ENCODE results near the gene ZNF579.
"Not testable (repeated sequence)": the region's sequence is repeated elsewhere in the genome, so short reads cannot be mapped to it uniquely, and the experiment has no call there.

ZNF579 gene

DNA sequence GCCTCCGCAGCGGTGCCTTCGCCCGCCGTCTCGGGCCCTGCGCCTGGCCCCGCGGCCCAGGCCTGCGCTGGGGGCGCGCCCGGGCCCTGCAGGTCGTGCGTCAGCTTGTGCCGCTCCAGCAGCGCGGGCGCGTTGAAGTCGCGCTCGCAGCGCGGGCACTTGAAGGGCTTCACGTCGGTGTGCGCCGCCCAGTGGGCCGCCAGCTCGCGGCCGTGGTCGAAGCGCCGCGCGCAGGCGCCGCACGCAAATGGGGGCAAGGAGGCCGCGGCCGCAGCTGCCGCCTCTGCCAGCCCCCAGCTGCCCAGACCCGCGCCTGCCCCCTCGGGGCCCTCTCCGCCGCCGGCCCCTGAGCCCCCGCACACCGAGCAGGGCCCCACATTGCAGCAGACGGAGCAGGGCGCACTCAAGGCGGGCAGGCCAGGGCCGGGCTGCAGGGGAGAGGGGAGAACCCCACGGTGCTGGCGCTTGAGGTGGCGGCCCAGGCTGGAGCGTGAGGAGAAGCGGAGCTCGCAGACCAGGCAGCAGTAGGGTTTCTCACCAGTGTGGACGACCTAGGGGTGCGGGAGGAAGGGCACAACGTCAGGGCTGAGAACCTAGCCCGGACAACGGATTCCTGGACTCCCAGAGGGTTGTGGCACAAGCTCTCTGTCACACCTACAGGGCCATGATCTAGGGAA lies 12.6 kb upstream of the ZNF579 start:
- no peak for DNase-seq

DNA sequence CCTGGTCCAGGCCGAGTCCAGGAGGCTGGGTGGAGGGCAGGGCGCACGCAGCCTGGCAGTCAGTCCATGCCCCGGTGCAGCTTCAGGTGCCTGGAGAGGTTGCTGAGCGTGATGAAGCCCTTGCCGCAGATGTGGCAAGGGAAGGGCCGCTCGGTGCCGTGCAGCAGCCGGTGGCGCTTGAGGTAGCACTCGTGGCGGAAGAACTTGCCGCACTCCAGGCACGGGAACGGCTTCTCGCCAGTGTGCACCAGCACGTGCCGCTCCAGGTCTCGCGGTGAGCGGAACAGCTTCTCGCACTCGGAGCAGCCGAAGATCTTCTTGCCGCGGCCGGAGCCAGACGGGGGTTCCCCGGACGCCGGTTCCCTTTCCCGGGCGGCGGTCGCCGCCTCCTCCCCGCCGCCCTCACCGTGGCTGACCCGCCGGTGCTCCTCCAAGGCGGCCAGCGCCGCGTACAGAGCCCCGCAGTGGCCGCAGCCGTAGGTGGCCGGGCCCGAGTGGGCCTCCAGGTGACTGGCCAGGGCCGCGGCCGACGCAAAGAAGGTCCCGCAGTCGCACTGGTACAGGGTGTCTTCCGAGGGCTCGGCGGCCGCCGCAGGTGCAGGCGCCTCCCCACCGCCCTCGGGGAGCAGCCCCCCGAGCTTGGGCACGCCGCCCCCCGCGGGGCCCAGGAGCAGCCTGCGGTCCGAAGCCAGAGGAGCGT lies 11.9 kb upstream of the ZNF579 start:
- no peak for DNase-seq

DNA sequence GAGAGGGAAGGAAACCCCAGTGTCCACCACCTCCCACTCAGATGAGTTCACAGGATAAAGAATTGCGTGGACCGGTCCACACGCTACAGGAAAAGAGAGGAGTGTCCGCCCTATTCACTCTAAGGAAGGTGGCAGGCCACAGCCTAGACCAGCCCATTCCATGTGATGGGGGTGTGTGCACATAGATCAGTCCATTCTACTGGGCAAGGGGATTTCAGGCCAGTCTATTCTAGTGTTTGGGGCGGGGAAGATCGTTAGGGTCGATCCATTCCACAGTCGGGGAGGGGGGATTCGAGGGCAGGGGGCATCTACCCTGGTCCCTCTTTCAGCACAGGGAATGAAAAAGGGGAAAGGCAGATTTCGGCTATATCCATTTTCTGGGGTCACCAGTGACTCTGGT lies 10.9 kb upstream of the ZNF579 start:
- DNase-seq: no peak

DNA sequence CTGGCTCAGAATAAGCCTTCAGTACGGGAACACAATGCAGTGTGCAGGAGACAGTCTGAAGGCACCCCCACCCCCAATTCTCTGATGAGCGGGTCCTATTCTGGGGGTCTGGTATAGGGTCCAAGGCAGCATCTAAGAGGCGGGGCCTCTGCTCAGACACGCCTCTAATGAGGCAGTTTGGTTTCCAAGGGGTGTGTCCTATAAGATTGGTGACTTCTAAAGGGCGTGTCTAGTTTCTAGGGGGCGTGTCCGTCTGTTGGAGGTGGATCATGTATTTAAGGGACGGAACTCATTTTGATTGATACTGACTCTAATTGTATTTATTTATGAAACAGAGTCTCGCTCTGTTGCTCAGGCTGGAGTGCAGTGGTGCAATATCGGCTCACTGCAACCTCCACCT lies 10.0 kb upstream of the ZNF579 start:
- no peak for DNase-seq

DNA sequence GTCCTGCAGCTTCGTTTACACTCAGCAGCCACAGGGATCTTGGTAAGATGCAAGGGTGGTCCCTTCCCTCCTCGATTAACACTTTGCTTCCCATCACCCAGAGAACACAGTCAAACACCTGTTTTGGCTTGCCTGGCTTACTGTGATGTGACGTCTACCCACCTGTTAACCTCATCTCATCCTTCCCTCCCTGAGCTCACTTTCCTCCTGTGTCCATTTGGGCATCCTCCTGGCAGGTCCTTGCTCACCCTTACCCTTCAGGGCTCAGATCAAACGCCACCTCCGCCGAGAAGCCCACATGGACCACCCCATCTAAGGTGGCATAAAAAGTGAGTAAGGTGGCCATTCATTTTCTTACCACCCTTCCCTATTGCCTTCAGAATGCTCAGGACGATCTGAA lies 9.5 kb upstream of the ZNF579 start:
- DNase-seq: no peak

DNA sequence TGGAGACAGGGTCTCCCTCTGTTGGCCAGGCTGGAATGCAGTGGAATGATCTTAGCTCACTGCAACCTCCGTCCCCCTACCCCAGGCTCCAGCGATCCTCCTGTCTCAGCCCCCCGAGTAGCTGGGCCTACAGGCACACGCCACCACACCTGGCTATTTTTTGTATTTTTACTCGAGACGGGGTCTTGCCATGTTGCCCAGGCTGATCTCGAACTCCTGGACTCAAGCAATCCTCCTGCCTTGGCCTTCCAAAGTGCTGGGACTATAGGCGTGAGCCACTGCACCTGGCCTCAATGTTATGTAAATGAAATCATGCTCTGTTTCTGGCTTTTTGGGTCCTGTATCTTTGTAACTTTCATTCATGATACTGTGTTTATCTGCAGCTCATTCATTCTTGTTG lies 8.1 kb upstream of the ZNF579 start:
- no peak for DNase-seq

DNA sequence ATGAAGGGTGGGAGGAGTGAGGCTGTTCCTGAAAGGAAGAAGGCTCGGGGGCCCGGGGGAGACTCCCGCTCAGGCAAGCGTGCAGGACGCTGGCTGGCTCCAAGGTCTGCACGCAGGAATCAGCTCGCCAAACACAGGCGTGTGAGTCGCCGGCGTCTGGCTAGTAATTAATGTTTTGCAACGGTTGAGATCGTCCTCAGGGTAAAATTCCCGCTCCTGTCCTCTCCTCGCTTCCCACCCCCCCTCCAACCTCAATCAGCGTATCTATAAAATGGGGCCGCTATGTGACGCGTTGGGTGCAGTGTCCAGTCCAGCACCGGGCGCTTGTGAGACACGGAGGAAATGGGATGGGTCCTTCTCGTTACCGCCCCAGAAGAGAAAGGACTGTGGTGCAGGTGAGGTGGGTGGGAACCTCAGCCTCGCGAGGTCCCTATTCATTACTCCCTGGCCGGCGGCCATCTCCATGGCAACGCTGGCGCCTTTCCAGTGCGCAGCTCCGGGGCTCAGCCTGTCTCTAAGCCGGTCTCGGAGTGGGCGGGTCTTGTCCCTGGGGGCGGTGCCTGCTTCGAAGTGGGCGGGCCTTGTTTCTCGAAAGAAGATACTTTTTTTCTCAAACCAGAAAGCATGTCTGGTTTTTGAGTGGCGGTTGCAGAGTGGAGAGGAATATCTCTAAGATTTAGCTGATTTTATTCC lies 6.5 kb upstream of the ZNF579 start:
- DNase-seq: peak; percentile 83

DNA sequence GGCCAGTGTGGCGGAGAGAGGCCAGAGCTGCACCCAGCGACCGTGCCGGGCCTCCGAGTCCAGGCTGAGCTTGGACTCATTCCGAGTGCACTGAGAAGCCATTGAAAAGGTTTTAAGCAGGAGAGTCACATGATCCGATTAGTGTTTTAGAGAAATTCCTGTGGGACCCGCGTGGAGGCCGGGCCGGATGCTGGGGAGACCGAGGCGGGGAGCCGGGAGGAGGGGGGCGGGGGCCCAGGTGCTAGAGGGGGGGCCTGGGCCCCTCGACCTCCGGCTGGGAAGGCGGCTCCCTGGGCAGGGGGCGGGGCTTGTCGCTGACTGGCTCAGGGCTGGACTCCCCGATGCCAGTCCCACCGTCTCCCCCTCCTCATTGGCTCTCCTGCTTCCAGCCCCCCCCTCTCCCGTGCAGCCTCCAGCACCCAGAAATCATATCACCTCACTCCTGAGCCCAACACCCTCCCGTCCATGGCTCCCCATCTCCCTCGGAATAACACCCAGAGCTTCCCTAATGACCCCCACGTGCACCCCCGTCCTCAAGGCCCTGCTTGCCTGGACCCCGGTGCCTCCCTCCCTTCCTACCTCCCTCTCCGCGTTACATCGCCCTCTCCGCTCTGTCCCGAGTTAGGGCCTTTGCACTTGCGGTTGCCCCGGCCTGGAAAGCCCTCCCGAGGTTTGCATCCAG lies 5.2 kb upstream of the ZNF579 start:
- no peak for DNase-seq

DNA sequence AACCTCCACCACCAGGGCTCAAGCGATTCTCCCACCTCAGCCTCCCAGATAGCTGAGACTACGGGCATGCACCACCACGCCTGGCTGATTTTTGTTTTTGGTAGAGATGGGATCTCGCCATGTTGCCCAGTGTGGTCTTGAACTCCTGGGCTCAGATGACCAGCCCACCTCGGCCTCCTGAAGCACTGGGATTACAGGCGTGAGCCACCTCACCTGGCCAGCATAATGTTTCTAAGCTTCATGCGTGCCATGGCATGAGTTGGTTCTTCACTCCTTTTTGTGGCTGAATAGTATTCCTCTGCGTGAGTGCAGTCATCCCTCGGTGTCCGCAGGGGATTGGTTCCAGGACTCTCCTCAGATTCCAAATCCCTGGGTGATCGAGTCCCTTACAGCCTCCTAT lies 4.2 kb upstream of the ZNF579 start:
- no peak for DNase-seq

DNA sequence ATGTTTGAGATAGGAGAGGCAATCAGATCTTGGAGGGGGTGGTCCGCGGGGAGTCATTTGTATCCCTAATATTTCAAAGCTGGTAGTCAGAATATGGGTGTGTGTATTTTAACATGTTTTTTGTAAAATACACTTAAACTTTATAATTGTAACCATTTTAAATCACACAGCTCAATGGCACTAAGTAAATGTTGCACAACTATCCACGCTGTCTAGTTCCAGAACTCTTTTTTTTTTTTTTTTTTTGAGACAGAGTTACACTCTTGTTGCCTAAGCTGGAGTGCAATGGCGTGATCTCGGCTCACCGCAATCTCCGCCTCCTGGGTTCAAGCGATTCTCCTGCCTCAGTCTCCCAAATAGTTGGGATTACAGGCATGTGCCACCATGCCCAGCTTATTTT lies 3.2 kb upstream of the ZNF579 start:
- not testable (repeated sequence) for DNase-seq

DNA sequence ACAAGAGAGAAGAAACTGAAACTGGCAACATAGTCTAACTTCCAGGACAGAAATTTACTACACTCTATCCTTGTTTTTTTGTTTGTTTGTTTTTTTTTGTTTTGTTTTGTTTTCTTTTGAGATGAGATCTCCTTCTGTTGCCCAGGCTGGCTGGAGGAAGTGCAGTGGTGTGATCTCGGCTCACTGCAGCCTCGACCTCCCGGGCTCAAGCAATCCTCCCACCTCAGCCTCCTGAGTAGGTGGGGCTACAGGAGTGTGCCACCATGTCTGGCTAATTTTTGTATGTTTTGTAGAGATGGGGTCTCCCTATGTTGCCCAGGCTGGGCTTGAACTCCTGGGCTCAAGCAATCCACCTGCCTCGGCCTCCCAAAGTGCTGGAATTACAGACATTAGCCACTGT lies 1.6 kb upstream of the ZNF579 start:
- DNase-seq: not testable (repeated sequence)

DNA sequence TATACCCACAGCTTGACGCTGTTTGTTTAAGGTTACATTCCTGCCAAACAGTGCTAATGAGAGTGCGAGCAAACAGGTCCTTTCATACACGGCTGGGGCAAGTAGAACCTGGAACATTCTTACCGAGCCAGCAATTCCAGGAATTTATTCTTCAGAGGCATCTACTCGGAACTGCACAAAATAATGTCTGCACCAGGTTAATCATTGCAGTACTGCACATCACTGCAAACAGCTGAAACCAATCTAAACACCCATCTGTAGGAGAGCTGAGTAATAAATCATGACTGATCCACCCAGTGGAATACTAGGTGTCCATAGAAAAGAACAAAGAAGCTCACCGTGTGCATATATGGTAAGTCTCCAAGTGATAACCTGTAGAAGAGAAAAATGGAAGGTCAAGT lies 1.2 kb upstream of the ZNF579 start:
- no peak for DNase-seq

DNA sequence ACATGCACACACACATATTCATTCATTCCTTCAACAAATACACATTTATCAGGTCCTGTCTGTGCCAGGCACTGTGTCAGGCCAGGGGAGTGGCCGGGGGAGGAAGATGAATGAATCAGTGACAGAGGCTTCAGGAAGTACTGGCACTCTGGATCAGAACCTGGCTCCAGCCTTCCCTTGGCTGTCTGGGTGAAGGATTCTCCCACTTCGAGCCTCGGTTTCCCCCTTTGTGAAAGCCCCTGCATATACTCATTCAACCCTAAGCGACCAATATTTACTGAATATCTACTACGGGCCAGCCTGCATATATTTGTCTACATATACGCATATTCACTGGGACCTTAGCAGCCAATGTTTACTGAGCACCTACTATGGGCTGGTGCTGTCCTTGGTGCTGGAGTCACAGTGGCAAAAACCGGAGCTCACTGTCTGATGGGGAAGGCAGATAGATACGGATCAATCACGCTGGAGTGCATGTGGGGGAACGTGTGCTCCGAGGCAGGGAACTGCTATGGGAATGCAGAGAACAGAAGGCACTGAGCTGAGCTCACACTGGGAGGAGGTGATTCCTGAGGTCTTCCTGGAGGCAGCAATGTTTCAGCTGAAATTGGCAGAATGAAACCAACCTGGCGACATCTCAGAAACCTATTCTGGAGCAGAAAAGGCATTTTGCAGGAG lies 636 bp upstream of the ZNF579 start:
- no peak for DNase-seq

DNA sequence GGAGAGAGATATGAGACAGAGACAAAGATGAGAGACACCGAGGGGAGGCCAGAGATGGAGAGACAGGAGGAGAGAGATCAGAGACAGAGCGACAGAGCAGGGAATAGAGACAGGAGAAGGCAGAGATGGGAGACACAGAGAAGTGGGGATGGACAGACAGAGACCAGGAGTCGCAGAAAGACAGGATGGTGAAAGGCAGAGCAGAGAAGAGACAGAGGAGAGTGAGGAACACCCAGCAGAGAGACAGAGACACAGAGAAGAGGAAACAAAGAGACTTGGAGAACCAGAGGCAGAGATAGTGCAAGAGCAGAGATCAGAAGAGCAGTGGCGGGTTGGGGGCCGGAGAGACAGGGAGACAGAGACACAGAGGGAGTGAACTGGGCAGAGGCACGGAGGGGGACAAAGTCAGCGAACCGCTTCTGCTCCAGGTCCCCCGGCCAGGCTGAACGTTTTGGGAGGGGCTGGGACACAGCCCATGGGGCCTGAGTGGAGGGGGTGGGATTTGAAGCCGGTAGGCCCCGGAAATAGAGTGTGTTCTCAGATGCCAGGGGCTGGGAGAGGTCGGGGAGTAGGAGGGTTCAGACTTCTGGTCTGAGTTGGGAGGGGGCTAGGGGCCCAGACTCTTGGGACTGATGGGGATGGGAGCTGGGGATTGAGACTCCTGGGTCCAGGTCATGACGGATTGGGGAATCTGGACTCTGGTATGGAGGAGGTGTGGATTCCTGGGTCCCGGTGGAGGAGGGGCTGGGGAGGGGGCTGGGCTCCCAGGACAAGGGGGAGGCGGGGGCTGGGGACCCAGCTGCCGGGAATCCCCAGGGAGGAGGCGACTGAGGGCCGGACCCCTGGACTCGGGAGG lies 654 bp downstream of the ZNF579 start:
- DNase-seq: no peak

DNA sequence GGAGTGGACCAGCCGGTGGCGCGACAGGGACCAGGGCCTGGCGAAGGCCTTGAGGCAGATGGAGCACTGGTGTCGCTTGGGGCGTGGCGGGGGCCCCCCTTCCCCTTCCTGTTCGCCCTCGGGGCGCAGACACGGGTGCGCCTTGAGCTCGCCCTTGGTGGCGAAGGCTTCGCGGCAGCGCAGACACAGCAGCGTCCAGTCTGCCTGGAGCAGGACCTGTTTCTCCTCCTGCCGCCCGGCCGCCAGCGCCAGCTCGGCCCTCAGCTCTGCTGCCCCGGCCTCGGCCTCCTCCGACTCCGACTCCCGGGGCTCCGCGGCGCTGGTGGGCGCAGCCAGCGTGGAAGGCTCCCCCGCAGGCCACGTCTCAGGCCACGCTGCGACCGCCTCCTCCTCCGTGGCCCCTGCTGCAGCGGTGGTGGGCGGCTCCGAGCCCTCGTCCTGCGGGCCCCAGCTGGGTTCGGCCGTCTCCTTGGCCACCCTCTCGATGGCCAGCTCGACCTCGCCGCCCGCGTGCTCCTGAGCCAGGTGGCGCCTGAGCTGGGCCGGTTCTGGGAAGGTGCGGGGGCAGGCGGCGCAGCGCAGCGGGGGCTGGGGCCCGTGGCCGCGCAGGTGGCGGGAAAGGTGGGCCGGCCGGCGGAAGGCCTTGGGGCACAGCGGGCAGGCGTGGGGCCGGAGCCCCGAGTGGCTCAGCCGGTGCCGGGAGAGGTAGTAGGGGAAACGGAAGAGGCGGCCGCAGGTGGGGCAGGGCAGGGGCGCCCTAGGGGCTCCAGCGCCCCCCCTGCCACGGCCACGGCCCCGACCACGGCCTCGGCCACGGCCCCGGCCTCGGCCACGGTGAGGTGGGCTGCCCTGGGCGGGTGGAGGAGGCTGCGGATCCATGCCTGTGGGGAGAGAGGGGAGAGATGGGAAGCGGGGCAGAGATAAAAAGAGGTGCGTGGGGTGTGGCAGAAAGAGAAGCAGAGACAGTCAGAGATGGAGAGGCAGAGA lies 1.6 kb downstream of the ZNF579 start:
- no peak for DNase-seq

DNA sequence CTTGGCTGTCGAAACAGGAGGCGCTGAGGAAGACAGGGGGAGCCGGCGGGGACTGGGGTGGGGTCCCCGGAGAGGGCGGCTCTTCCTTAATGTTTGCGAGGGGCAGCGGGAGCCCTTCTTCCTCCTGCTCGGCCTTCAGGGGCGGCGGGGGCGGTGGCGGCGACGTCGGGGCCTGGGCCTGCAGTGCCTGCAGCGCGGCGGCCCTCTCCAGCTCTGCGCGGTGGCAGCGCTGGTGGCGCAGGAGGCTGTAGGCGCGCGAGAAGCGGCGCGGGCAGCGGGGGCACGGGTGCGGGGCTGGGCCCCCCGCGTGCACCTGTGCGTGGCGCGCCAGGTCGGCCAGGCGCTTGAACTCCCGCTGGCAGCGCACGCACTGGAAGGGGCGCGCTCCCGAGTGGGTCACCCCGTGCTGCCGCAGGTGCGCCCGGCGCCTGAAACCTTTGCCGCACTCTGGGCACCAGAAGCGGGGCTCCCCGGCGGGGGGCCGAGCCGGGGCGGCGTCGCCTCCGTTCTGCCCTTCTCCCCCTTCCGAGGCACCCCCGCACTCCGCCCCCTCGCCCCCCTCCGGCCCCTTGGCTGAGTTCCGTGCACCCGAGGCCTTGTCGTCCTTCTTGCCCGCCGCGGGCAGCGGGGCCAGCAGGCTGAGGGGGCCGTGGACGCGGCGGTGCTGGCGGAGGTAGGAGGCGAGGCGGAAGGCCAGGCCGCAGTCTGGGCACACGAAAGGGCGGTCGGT lies 2.5 kb downstream of the ZNF579 start:
- DNase-seq: no peak

DNA sequence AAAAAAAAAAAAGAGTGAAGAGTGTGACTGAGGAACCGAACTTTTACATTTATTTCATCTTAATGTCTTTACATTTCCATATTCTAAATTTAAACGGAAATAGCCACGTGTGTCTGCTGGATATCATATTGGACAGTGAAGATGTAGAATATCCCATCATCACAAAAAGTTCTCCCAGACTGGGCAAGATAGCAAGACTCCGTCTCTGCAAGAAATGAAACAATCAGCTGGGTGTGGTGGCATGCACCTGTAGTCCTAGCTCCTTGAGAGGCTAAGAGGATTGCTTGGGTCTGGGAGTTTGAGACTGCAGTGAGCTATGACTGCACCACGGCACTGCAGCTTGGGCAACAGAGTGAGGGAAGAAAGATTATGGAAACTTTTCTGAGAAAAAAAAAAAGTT lies 3.9 kb downstream of the ZNF579 start:
- DNase-seq: no peak

DNA sequence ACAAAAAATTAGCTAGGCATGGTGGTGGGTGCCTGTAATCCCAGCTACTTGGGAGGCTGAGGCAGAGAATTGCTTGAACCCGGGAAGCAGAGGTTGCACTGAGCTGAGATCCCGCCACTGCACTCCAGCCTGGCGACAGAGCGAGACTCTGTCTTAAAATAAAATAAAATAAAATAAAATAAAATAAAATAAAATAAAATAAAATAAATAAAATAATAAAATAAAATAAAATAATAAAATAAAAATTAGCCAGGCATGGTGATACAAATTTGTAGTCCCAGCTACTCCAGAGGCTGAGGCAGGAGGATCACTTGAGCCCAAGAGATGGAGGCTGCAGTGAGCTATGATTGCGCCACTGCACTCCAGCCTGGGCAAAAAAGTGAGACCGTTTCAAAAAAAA lies 6.7 kb downstream of the ZNF579 start:
- not testable (repeated sequence) for DNase-seq

DNA sequence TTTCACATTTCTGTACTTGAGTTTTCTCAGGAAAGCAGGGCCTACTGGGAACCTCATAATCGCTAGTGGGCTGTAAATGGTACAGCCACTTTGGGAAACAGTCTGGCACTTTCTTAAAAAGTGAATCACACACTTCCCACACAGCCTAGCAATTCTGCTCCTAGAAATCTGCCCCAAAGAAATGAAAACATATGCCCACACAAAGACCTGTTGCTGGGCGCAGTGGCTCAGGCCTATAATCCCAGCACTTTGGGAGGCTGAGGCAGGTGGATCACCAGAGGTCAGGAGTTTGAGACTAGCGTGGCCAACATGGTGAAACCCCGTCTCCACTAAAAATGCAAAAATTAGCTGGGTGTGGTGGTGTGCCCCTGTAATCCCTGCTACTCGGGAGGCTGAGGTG lies 11.2 kb downstream of the ZNF579 start:
- DNase-seq: not testable (repeated sequence)

DNA sequence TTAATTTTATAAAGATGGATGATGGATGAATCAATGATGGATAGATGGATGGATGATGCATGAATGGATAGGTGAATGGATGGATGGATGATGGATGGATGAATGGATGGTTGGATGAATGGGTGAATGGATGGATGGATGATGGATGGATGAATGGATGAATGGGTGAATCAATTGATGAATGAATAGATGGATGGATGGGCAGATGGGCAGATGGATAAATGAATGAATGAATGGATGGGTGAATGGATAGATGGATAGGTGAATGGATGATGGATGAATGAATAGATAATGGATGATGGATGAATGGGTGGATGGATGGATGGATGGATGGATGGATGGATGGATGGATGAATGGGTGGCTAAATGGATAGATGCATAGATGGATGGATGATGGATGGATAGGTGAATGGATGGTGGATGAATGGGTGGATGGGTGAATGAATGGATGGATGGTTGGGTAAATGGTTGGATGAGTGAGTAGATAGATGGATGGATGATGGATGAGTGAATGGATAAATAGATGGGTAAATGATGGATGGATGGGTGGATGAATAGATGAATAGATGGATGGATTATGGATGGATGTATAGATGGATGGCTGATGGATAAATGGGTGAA lies 12.8 kb downstream of the ZNF579 start:
- DNase-seq: no peak
